ENCODE data around the gene APOD. TPM values are rescaled to one million over a fixed set of nuclear protein-coding genes. Genes with fewer than 3 reads are reported as not detected.
A peak's percentile ranks its signal among the peaks of the same experiment; 100 is the strongest.

The APOD gene
- total and polyA plus RNA-seq, 2 of the 8 experiments (the other 6 are each of a cell fraction or from before 2014, with no cell fraction given), result not detected

GRCh38 chr3:195578565-195578964, 5.2 kb downstream of the APOD start:
- Histone ChIP-seq H3K79me2 (ENCODE audit: control insufficient read depth in 1 of 2, insufficient read depth in 2 of 2, low read length in 2 of 2) (no peaks in the 10 kb centered on the region), H4K91ac (replicated peaks; ENCODE audit: insufficient read length, low read length) (no peak overlapping the region), H3K23me2 (ENCODE audit: low read depth, low read length) (no peaks in the 10 kb centered on the region), H3K4me2 (ENCODE audit: insufficient read depth in 1 of 2, low read depth in 2 of 2, low read length in 2 of 2) (no peak overlapping the region), H3K4me3 (ENCODE audit: extremely low read depth in 1 of 4, insufficient read depth in 2 of 4, low read depth in 3 of 4, low read length in 4 of 4) (no peak overlapping the region), H2BK15ac (ENCODE audit: low read length) (0 out of 2 replicates have a peak overlapping the region, but pooled peaks have one; percentile 81), H3K36me3 (ENCODE audit: control insufficient read depth in 2 of 4, insufficient read depth in 4 of 4, low read length in 3 of 4) (no peaks in the 10 kb centered on the region), H3K9ac (replicated peaks in 1 of 4; ENCODE audit: extremely low read depth in 1 of 4, low read depth in 3 of 4, low read length in 3 of 4) (no peak overlapping the region), H3K23ac (ENCODE audit: insufficient read length) (no peak overlapping the region), H3K4ac (replicated peaks; ENCODE audit: insufficient read length, low read depth, low read length) (no peak overlapping the region), H3K27ac (ENCODE audit: low read depth, low read length) (no peak overlapping the region), H2AK5ac (ENCODE audit: low read depth, low read length) (no peak overlapping the region), H2BK12ac (ENCODE audit: low read depth, low read length) (no peak overlapping the region), H4K8ac (ENCODE audit: extremely low read depth, insufficient read depth, low read length) (no peak overlapping the region), H2AFZ (ENCODE audit: low read length) (0 out of 2 replicates have a peak overlapping the region, but pooled peaks have one; percentile 1), H3K18ac (ENCODE audit: extremely low read depth, low read length) (no peak overlapping the region), H3K14ac (ENCODE audit: insufficient read length) (no peak overlapping the region), H2BK120ac (replicated peaks; ENCODE audit: low read depth, low read length) (no peak overlapping the region), H2BK20ac (ENCODE audit: low read length) (no peak overlapping the region), H4K5ac (ENCODE audit: insufficient read length, low read depth, low read length) (no peak overlapping the region), H4K20me1 (replicated peaks in 1 of 2; ENCODE audit: control insufficient read depth in 1 of 2, insufficient read depth in 2 of 2, low read length in 2 of 2) (no peaks in the 10 kb centered on the region), H3K27me3 (replicated peaks in 1 of 4; ENCODE audit: control insufficient read depth in 3 of 4, extremely low read depth in 1 of 4, insufficient read depth in 3 of 4, low read length in 3 of 4) (no peaks in the 10 kb centered on the region), H3K4me1 (replicated peaks in 1 of 4; ENCODE audit: control insufficient read depth in 3 of 4, insufficient read depth in 4 of 4, low read length in 3 of 4) (peaks cover 0 to 3% (median 3%) of the 10 kb centered on the region in 4 experiments; a peak in 4 of 7 replicates), H3K79me1 (ENCODE audit: low read depth, low read length) (no peaks in the 10 kb centered on the region), H3K9me3 (ENCODE audit: insufficient read depth in 2 of 2, low read depth in 1 of 2, low read length in 1 of 2) (no peaks in the 10 kb centered on the region; a peak in 1 of 4 replicates), H3K56ac (replicated peaks; ENCODE audit: insufficient read length, low read depth, low read length) (no peak overlapping the region), H2BK5ac (ENCODE audit: low read depth, low read length) (no peak overlapping the region)
- 92% methylated on average over 6 of the region's 6 CpGs; no CpG with 5 or more reads in 1 of the 2 experiments for WGBS, 2 experiments (ENCODE audit: extremely low coverage in 1 of 2, insufficient coverage in 1 of 2, insufficient read length in 1 of 2, insufficient replicate concordance in 2 of 2, low coverage in 1 of 2, low lambda C conversion rate in 2 of 2, missing lambda C conversion rate in 1 of 2)
- ChIA-PET CTCF (ENCODE audit: partially characterized antibody) (interaction anchor here (0.8 to 0.9 kb wide), 2 partner anchors 13 to 366 kb away, joined by 4 read pairs; no protein-coding TSS in a partner anchor), POLR2A (ENCODE audit: partially characterized antibody) (no interaction called here)
- DNase-seq (ENCODE audit: low read depth in 1 of 2, low spot score in 2 of 2), result no peak
- no peak for FAIRE-seq
- TF ChIP-seq BACH1 (IDR thresholded peaks at IDR 0.05; ENCODE audit: low read length), result no peak
- TF ChIP-seq RAD21 (IDR thresholded peaks at IDR 0.05 in 1 of 2, conservative IDR thresholded peaks at IDR 0.05 in 1 of 2; ENCODE audit: low read depth in 2 of 2, low read length in 2 of 2), result no peak
- TF ChIP-seq BRCA1 (IDR thresholded peaks at IDR 0.05; ENCODE audit: low read depth, low read length), result no peak
- no peak for TF ChIP-seq TCF12 (IDR thresholded peaks at IDR 0.05; ENCODE audit: low read depth, low read length)
- no peak for TF ChIP-seq ZNF274 (IDR thresholded peaks at IDR 0.05; ENCODE audit: borderline replicate concordance, extremely low read depth, low read length)
- TF ChIP-seq SAP30 (IDR thresholded peaks at IDR 0.05; ENCODE audit: insufficient read depth, insufficient replicate concordance, low read length), result no peak
- TF ChIP-seq CHD2 (IDR thresholded peaks at IDR 0.05; ENCODE audit: low read length), result no peak
- TF ChIP-seq MAFK (IDR thresholded peaks at IDR 0.05; ENCODE audit: low read depth, low read length), result no peak
